CD14-positive monocyte (primary cell): ENCODE measurements around the gene HLCS. TPM values are rescaled to one million over a fixed set of nuclear protein-coding genes. Genes with fewer than 3 reads are reported as not detected.

ENCODE experiments used
- DNase-seq, 3 donors: peaks; one replicate each; pipeline ENCODE4 v3.0.0-alpha.2; 2011 to 2022
- H2AFZ ChIP-seq: 2 replicates; pipeline ENCODE4 v1.6.0; 2012; ENCODE audit warnings: mild to moderate bottlenecking, low read depth, low read length, inconsistent platforms; ENCODE audit not compliant: insufficient read depth, poor library complexity, severe bottlenecking
- H3K27ac ChIP-seq, 2 donors: 1 replicate in 1 of 2; 2 replicates in 1 of 2; pipeline ENCODE4 v1.5.1; 2012 to 2013; ENCODE audit warnings: low read length in 2 of 2, control low read depth in 1 of 2, inconsistent platforms in 1 of 2, low read depth in 1 of 2, mild to moderate bottlenecking in 1 of 2
- H3K27me3 ChIP-seq, 2 donors: one replicate each; pipeline versions ENCODE4 v1.6.0 to v1.6.1; 2011 to 2013; ENCODE audit warnings: low read length in 2 of 2; ENCODE audit not compliant: control insufficient read depth in 2 of 2, insufficient read depth in 2 of 2
- H3K36me3 ChIP-seq, 2 donors: replicated peaks in 1 of 2; 1 replicate in 1 of 2; 2 replicates in 1 of 2; pipeline versions ENCODE4 v1.5.1 to v1.6.1; 2012 to 2013; ENCODE audit warnings: low read length in 2 of 2, control low read depth in 1 of 2, inconsistent platforms in 1 of 2, mild to moderate bottlenecking in 1 of 2; ENCODE audit not compliant: insufficient read depth in 2 of 2, control insufficient read depth in 1 of 2
- H3K4me1 ChIP-seq, 2 donors: 1 replicate in 1 of 2; 2 replicates in 1 of 2; pipeline versions ENCODE4 v1.5.1 to v1.6.1; 2012 to 2013; ENCODE audit warnings: low read length in 2 of 2, control low read depth in 1 of 2, inconsistent platforms in 1 of 2, mild to moderate bottlenecking in 1 of 2, moderate library complexity in 1 of 2; ENCODE audit not compliant: insufficient read depth in 2 of 2, control insufficient read depth in 1 of 2
- H3K4me2 ChIP-seq: replicated peaks from 2 replicates; pipeline ENCODE3; 2012; ENCODE audit warnings: low read length, moderate library complexity, mild to moderate bottlenecking; ENCODE audit not compliant: poor library complexity, severe bottlenecking; ENCODE audit errors: extremely low read depth
- H3K4me3 ChIP-seq, 3 experiments: fragments of 200-600 bp in 1 of 3; sonication (generic) in 1 of 3; replicated peaks in 1 of 3; 1 replicate in 2 of 3; 2 replicates in 1 of 3; pipeline ENCODE4 v1.5.1; 2011 to 2013; ENCODE audit warnings: low read length in 3 of 3, mild to moderate bottlenecking in 3 of 3, control low read depth in 2 of 3, low read depth in 2 of 3, inconsistent platforms in 1 of 3, moderate library complexity in 1 of 3
- H3K79me2 ChIP-seq: 2 replicates; pipeline ENCODE4 v1.6.0; 2012; ENCODE audit warnings: mild to moderate bottlenecking, control low read depth, inconsistent platforms, low read length, moderate library complexity; ENCODE audit not compliant: insufficient read depth
- H3K9ac ChIP-seq: 2 replicates; pipeline ENCODE4 v1.6.0; 2017; ENCODE audit warnings: low read length, mild to moderate bottlenecking; ENCODE audit not compliant: insufficient read depth, poor library complexity, severe bottlenecking
- H3K9me3 ChIP-seq, 2 donors: replicated peaks in 1 of 2; 1 replicate in 1 of 2; 2 replicates in 1 of 2; pipeline versions ENCODE4 v1.5.1 to v1.6.1; 2012 to 2013; ENCODE audit warnings: low read length in 2 of 2, control low read depth in 1 of 2; ENCODE audit not compliant: control insufficient read depth in 1 of 2, insufficient read depth in 1 of 2
- H4K20me1 ChIP-seq: 2 replicates; pipeline ENCODE4 v1.6.0; 2012; ENCODE audit warnings: mild to moderate bottlenecking, low read length, control low read depth, moderate library complexity; ENCODE audit not compliant: insufficient read depth
- H3K27ac Mint-ChIP-seq, 7 donors: one replicate each; pipeline ENCODE4 v1.8.0; 2020; ENCODE audit warnings: mild to moderate bottlenecking in 7 of 7, mixed read lengths in 7 of 7, moderate library complexity in 6 of 7, inconsistent platforms in 2 of 7
- H3K27me3 Mint-ChIP-seq, 3 donors: one replicate each; pipeline ENCODE4 v1.8.0; 2021 to 2022; ENCODE audit warnings: low read depth in 3 of 3, mild to moderate bottlenecking in 3 of 3, mixed read lengths in 3 of 3, moderate library complexity in 3 of 3, inconsistent platforms in 1 of 3
- H3K36me3 Mint-ChIP-seq, 2 donors: one replicate each; pipeline ENCODE4 v1.8.0; 2020; ENCODE audit warnings: mixed read lengths in 2 of 2, inconsistent platforms in 1 of 2, mild to moderate bottlenecking in 1 of 2
- H3K4me1 Mint-ChIP-seq: one replicate; pipeline ENCODE4 v1.8.0; 2020; ENCODE audit warnings: mild to moderate bottlenecking, mixed read lengths
- H3K4me3 Mint-ChIP-seq, 2 donors: one replicate each; pipeline ENCODE4 v1.8.0; 2020; ENCODE audit warnings: mild to moderate bottlenecking in 2 of 2, mixed read lengths in 2 of 2, moderate library complexity in 1 of 2
- H3K9me3 Mint-ChIP-seq, 7 donors: one replicate each; pipeline ENCODE4 v1.8.0; 2020 to 2022; ENCODE audit warnings: mixed read lengths in 7 of 7, mild to moderate bottlenecking in 6 of 7, moderate library complexity in 6 of 7, inconsistent platforms in 2 of 7
- WGBS: methylation state at CpG from one replicate; pipeline ENCODE4 v1.1.5; 2013; ENCODE audit warnings: missing lambda C conversion rate; ENCODE audit not compliant: insufficient coverage; 5-methylcytosine and 5-hydroxymethylcytosine counted together
- intact Hi-C, 2 donors: fragments of 100-400 bp; cut with micrococcal nuclease; formaldehyde crosslinking; loops; one replicate each; pipeline versions ENCODE4 v1.15.0 to v1.15.1; 2023
- polyA plus RNA-seq, 3 donors: library from polyadenylated mRNA; depleted of rRNA in 1 of 3; unstranded in 2 of 3; stranded (reverse) in 1 of 3; fragments of 300-500 nt in 2 of 3; fragments of >200 nt in 1 of 3; fragmentation: Illumina TruSeq in 2 of 3; gene quantifications; 1 replicate in 2 of 3; 2 replicates in 1 of 3; pipeline ENCODE4 v1.2.3, GENCODE V29; 2012 to 2021
- TF ChIP-seq, protein P1 (sequence below): fragments of 200-600 bp; IDR thresholded peaks from one replicate; pipeline ENCODE4 v1.8.0; 2022; ENCODE audit warnings: antibody characterized with exemption, mild to moderate bottlenecking

HLCS gene
- polyA plus RNA-seq, 3 donors = 2.1 to 3.1 (median 2.2) TPM

DNA sequence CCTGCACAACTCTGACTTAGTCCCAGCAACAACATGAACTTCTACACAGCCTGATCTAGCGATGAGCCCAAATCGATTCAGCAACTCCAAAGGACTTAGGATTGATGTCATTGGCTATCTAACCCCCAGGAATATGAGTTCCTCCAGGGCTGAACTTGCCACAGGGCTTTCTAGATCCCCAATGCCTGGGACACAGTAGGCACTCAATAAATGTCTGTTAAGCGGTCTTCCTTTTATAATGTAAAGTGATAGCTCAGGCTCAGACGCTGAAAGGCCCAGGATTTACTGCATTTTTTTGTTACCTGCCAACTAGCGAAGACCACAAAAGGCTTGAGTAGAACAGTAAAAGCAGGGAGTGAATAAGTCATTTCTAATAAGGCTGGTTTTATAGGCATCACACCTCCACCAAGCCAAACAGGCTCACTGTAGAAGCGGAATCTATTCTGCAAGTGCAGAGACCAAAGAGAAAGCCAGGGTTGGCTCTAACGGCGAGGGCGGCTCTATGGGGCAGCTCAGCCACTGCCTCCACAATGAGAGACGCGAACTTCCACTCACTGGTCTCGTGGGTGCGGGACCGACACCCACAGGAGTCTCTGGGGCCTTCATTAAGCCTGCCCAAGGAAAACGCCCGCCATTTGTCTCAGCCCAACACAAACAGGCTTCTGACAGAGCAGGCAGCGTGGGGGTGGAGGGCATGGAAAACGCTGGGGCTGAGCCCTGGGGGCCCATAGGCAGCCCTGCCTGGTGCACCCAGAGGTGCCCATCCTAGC is 52.0 kb downstream of the HLCS start:
- Histone ChIP-seq H3K27me3 (no peaks in the 10 kb centered on the region), H3K9me3 (no peaks in the 10 kb centered on the region), H3K4me2 (no peak overlapping the region), H3K36me3 (no peaks in the 10 kb centered on the region), H3K4me3 (no peak overlapping the region), H3K27ac (no peak overlapping the region), H3K79me2 (no peaks in the 10 kb centered on the region), H3K9ac (no peak overlapping the region), H3K4me1 (no peaks in the 10 kb centered on the region), H4K20me1 (no peaks in the 10 kb centered on the region), H2AFZ (no peak overlapping the region)
- Mint-ChIP-seq H3K27me3 (no peaks in the 10 kb centered on the region), H3K9me3 (peaks cover 0 to 6% (median 0%) of the 10 kb centered on the region in 7 donors), H3K4me3 (no peak overlapping the region), H3K4me1 (peaks cover 2% of the 10 kb centered on the region), H3K36me3 (no peaks in the 10 kb centered on the region), H3K27ac (peak overlapping the region in 1 of 7 donors; percentile 16)
- WGBS = 98% methylated on average over 13 of the region's 18 CpGs
- TF ChIP-seq, protein P1, sequence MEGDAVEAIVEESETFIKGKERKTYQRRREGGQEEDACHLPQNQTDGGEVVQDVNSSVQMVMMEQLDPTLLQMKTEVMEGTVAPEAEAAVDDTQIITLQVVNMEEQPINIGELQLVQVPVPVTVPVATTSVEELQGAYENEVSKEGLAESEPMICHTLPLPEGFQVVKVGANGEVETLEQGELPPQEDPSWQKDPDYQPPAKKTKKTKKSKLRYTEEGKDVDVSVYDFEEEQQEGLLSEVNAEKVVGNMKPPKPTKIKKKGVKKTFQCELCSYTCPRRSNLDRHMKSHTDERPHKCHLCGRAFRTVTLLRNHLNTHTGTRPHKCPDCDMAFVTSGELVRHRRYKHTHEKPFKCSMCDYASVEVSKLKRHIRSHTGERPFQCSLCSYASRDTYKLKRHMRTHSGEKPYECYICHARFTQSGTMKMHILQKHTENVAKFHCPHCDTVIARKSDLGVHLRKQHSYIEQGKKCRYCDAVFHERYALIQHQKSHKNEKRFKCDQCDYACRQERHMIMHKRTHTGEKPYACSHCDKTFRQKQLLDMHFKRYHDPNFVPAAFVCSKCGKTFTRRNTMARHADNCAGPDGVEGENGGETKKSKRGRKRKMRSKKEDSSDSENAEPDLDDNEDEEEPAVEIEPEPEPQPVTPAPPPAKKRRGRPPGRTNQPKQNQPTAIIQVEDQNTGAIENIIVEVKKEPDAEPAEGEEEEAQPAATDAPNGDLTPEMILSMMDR = no peak
- intact Hi-C loops = no loop called here
- DNase-seq = no peak

DNA sequence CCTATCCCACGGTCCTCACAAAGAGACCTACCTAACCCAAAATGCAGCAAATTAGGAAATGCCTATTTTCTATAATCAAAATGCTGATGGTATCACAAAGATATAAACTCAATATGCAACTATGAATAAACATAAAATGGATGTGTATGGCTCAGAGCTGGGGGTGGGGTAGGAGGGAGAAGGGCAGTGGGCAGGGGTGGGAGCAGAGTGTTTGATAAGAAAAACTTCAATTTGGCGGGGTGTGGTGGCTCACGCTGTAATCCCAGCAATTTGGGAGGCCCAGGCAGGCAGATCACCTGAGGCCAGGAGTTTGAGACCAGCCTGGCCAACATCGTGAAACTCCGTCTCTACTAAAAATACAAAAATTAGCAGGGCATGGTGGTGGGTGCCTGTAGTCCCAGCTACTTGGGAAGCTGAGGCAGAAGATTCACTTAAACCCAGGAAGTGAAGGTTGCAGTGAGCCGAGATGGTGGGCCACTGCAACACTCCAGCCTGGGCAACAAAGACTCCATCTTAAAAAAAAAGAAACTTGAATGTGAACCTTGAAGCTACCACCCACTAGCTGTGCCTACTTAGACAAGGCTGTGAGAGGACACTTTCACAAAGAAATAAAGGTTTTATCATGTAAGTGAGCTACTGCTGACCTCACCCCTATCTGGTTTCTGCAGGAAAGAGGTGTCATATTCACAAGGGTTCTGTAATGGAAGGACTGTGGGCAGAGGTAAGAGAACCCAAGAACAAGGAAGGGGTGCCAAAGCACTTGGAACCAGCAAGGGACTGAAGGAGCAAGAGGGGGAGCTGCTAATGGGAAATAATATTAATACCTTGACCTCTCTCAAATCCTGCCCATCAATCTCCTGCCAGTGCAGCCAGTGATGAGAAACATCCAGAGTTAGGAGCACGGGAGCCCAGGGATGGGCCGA is 53.0 kb downstream of the HLCS start:
- intact Hi-C loops = no loop called here

More for the DNA sequence above, 53.0 kb downstream of the HLCS start:
- H3K9ac ChIP-seq = no peak overlapping the region
- H3K4me1 Mint-ChIP-seq = peaks cover 2% of the 10 kb centered on the region
- no peak overlapping the region for H2AFZ ChIP-seq
- H3K36me3 ChIP-seq = no peaks in the 10 kb centered on the region
- H3K9me3 ChIP-seq = no peaks in the 10 kb centered on the region
- no peaks in the 10 kb centered on the region for H4K20me1 ChIP-seq
- H3K4me2 ChIP-seq = no peak overlapping the region
- 96% methylated on average over 4 of the region's 8 CpGs for WGBS
- H3K79me2 ChIP-seq = no peaks in the 10 kb centered on the region
- TF ChIP-seq, protein P1 = no peak
- no peak for DNase-seq
- no peaks in the 10 kb centered on the region for H3K36me3 Mint-ChIP-seq
- H3K27ac Mint-ChIP-seq = no peak overlapping the region
- peaks cover 0 to 4% (median 0%) of the 10 kb centered on the region in 3 donors for H3K27me3 Mint-ChIP-seq
- no peak overlapping the region for H3K27ac ChIP-seq
- no peak overlapping the region for H3K4me3 Mint-ChIP-seq
- H3K9me3 Mint-ChIP-seq = peaks cover 0 to 7% (median 0%) of the 10 kb centered on the region in 7 donors
- no peaks in the 10 kb centered on the region for H3K27me3 ChIP-seq
- H3K4me3 ChIP-seq = no peak overlapping the region
- no peaks in the 10 kb centered on the region for H3K4me1 ChIP-seq
